GM10266 (cell line): ENCODE measurements around the gene TDRD12.

Experiments
- DNase-seq: peaks from one replicate; pipeline ENCODE4 v3.0.0; 2012; ENCODE audit errors: extremely low spot score
- TF ChIP-seq, protein P1 (sequence below): IDR thresholded peaks from 2 replicates; pipeline ENCODE4 v1.5.1; 2012; ENCODE audit warnings: mild to moderate bottlenecking, low read depth; ENCODE audit not compliant: control insufficient read depth, insufficient read depth; ENCODE audit errors: missing control alignments

The TDRD12 gene

DNA sequence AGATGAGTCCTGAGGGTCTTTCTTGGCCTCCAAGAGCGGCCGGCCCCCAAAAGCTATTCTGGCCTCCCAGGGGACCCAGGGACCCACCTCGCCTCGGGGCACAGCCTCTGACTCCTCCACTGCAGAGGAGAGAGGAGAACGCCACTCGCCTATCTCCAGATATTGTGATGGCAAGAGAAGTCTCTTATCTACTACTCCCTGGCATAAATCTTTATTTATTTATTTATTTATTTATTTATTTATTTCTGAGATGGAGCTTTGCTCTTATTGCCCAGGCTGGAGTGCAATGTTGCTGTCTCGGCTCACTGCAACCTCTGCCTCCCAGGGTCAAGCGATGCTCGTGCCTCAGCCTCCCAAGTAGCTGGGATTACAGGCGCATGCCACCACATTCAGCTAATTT is 139.0 kb downstream of the TDRD12 start:
- no peak for DNase-seq
- TF ChIP-seq, protein P1, sequence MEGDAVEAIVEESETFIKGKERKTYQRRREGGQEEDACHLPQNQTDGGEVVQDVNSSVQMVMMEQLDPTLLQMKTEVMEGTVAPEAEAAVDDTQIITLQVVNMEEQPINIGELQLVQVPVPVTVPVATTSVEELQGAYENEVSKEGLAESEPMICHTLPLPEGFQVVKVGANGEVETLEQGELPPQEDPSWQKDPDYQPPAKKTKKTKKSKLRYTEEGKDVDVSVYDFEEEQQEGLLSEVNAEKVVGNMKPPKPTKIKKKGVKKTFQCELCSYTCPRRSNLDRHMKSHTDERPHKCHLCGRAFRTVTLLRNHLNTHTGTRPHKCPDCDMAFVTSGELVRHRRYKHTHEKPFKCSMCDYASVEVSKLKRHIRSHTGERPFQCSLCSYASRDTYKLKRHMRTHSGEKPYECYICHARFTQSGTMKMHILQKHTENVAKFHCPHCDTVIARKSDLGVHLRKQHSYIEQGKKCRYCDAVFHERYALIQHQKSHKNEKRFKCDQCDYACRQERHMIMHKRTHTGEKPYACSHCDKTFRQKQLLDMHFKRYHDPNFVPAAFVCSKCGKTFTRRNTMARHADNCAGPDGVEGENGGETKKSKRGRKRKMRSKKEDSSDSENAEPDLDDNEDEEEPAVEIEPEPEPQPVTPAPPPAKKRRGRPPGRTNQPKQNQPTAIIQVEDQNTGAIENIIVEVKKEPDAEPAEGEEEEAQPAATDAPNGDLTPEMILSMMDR: no peak

- no peak for DNase-seq
- TF ChIP-seq, protein P1: no peak
Measured at GRCh38 chr19:32859591-32859990, 140.0 kb downstream of the TDRD12 start.

- no peak for DNase-seq
- TF ChIP-seq, protein P1: no peak
Measured at GRCh38 chr19:32861596-32861995, 142.0 kb downstream of the TDRD12 start.

GRCh38 chr19:32862173-32862572 is 142.6 kb downstream of the TDRD12 start:
- DNase-seq: no peak
- TF ChIP-seq, protein P1: no peak

GRCh38 chr19:32862741-32863140 is 143.2 kb downstream of the TDRD12 start:
- no peak for DNase-seq
- TF ChIP-seq, protein P1: no peak

GRCh38 chr19:32863301-32863700 is 143.7 kb downstream of the TDRD12 start:
- DNase-seq: no peak
- TF ChIP-seq, protein P1: no peak

DNA sequence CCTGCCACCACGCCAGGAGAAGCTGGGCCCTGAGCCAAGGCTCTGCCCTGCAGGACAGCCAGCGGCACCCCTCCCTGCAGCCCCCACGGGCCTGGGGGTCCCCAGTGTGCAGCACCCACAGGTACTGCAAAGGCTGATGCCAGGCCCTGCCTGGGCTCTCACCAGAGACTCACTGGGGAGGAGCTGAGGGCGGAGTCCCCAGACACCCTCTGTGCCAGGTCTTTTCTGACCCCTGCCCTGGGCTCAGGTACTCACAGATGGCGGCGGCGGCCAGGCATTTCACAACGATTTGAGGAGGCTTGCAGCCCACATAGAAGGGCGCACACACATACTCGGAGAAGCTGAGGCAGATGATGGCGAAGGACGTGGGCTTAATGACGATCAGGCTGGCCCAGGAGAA is 144.3 kb downstream of the TDRD12 start:
- DNase-seq: no peak
- TF ChIP-seq, protein P1: no peak
